ENCODE data around the gene CASP2.

CASP2 gene

GRCh38 chr7:143295870-143296269 is 7.7 kb downstream of the CASP2 start:
- Histone ChIP-seq H3K9me3 (ENCODE audit: insufficient read depth, low read depth, low read length) (no peaks in the 10 kb centered on the region), H3K27ac (ENCODE audit: low read depth, low read length) (no peak overlapping the region), H3K4me1 (ENCODE audit: insufficient read depth, low read length) (no peaks in the 10 kb centered on the region), H3K9ac (ENCODE audit: low read depth, low read length) (no peak overlapping the region), H3K4me3 (ENCODE audit: low read length) (no peak overlapping the region), H3K27me3 (ENCODE audit: insufficient read depth, low read length) (no peaks in the 10 kb centered on the region), H3K36me3 (ENCODE audit: insufficient read depth, low read length) (peaks cover 97% of the 10 kb centered on the region)

- Histone ChIP-seq H3K4me1 (ENCODE audit: insufficient read depth, low read length) (no peaks in the 10 kb centered on the region), H3K27ac (ENCODE audit: low read depth, low read length) (no peak overlapping the region), H3K9ac (ENCODE audit: low read depth, low read length) (no peak overlapping the region), H3K9me3 (ENCODE audit: insufficient read depth, low read depth, low read length) (no peaks in the 10 kb centered on the region), H3K27me3 (ENCODE audit: insufficient read depth, low read length) (no peaks in the 10 kb centered on the region), H3K4me3 (ENCODE audit: low read length) (no peak overlapping the region), H3K36me3 (ENCODE audit: insufficient read depth, low read length) (peaks cover 97% of the 10 kb centered on the region)
- WGBS: 94% methylated on average over 2 of the region's 2 CpGs
Measured at GRCh38 chr7:143296686-143297085, 8.5 kb downstream of the CASP2 start.

GRCh38 chr7:143299346-143299745 is 11.2 kb downstream of the CASP2 start:
- no peak overlapping the region for H3K9ac ChIP-seq (ENCODE audit: low read depth, low read length)
- H3K9me3 ChIP-seq (ENCODE audit: insufficient read depth, low read depth, low read length): no peaks in the 10 kb centered on the region
- H3K4me3 ChIP-seq (ENCODE audit: low read length): no peak overlapping the region
- WGBS: 98% methylated on average over 2 of the region's 2 CpGs
- H3K4me1 ChIP-seq (ENCODE audit: insufficient read depth, low read length): no peaks in the 10 kb centered on the region
- peaks cover 98% of the 10 kb centered on the region for H3K36me3 ChIP-seq (ENCODE audit: insufficient read depth, low read length)
- H3K27ac ChIP-seq (ENCODE audit: low read depth, low read length): no peak overlapping the region
- H3K27me3 ChIP-seq (ENCODE audit: insufficient read depth, low read length): no peaks in the 10 kb centered on the region

- Histone ChIP-seq H3K4me1 (ENCODE audit: insufficient read depth, low read length) (no peaks in the 10 kb centered on the region), H3K27me3 (ENCODE audit: insufficient read depth, low read length) (no peaks in the 10 kb centered on the region), H3K9me3 (ENCODE audit: insufficient read depth, low read depth, low read length) (no peaks in the 10 kb centered on the region), H3K27ac (ENCODE audit: low read depth, low read length) (no peak overlapping the region), H3K4me3 (ENCODE audit: low read length) (no peak overlapping the region), H3K9ac (ENCODE audit: low read depth, low read length) (no peak overlapping the region), H3K36me3 (ENCODE audit: insufficient read depth, low read length) (peaks cover 98% of the 10 kb centered on the region)
- WGBS: 87% methylated on average over 8 of the region's 8 CpGs
Measured at GRCh38 chr7:143299840-143300239, 11.7 kb downstream of the CASP2 start.

GRCh38 chr7:143300959-143301935 is 13.1 kb downstream of the CASP2 start:
- 97% methylated on average over 7 of the region's 8 CpGs for WGBS
- H3K9ac ChIP-seq (ENCODE audit: low read depth, low read length): no peak overlapping the region
- H3K4me1 ChIP-seq (ENCODE audit: insufficient read depth, low read length): no peaks in the 10 kb centered on the region
- H3K9me3 ChIP-seq (ENCODE audit: insufficient read depth, low read depth, low read length): no peaks in the 10 kb centered on the region
- H3K27ac ChIP-seq (ENCODE audit: low read depth, low read length): no peak overlapping the region
- H3K27me3 ChIP-seq (ENCODE audit: insufficient read depth, low read length): no peaks in the 10 kb centered on the region
- peaks cover 96% of the 10 kb centered on the region for H3K36me3 ChIP-seq (ENCODE audit: insufficient read depth, low read length)
- H3K4me3 ChIP-seq (ENCODE audit: low read length): no peak overlapping the region

GRCh38 chr7:143303733-143304132 is 15.6 kb downstream of the CASP2 start:
- Histone ChIP-seq H3K9me3 (ENCODE audit: insufficient read depth, low read depth, low read length) (no peaks in the 10 kb centered on the region), H3K4me3 (ENCODE audit: low read length) (no peak overlapping the region), H3K36me3 (ENCODE audit: insufficient read depth, low read length) (peaks cover 97% of the 10 kb centered on the region), H3K9ac (ENCODE audit: low read depth, low read length) (no peak overlapping the region), H3K4me1 (ENCODE audit: insufficient read depth, low read length) (no peaks in the 10 kb centered on the region), H3K27me3 (ENCODE audit: insufficient read depth, low read length) (no peaks in the 10 kb centered on the region), H3K27ac (ENCODE audit: low read depth, low read length) (no peak overlapping the region)
- WGBS: 95% methylated on average over 8 of the region's 10 CpGs

- peaks cover 89% of the 10 kb centered on the region for H3K36me3 ChIP-seq (ENCODE audit: insufficient read depth, low read length)
- 96% methylated on average over 6 of the region's 6 CpGs for WGBS
- H3K4me3 ChIP-seq (ENCODE audit: low read length): no peak overlapping the region
- H3K9me3 ChIP-seq (ENCODE audit: insufficient read depth, low read depth, low read length): no peaks in the 10 kb centered on the region
- no peak overlapping the region for H3K27ac ChIP-seq (ENCODE audit: low read depth, low read length)
- no peaks in the 10 kb centered on the region for H3K4me1 ChIP-seq (ENCODE audit: insufficient read depth, low read length)
- H3K27me3 ChIP-seq (ENCODE audit: insufficient read depth, low read length): no peaks in the 10 kb centered on the region
- H3K9ac ChIP-seq (ENCODE audit: low read depth, low read length): no peak overlapping the region
Measured at GRCh38 chr7:143304938-143305337, 16.8 kb downstream of the CASP2 start.

- peaks cover 83% of the 10 kb centered on the region for H3K36me3 ChIP-seq (ENCODE audit: insufficient read depth, low read length)
- no peak overlapping the region for H3K9ac ChIP-seq (ENCODE audit: low read depth, low read length)
Measured at GRCh38 chr7:143305423-143306070, 17.4 kb downstream of the CASP2 start.

GRCh38 chr7:143308632-143309031 is 20.5 kb downstream of the CASP2 start:
- H3K4me3 ChIP-seq (ENCODE audit: low read length): no peak overlapping the region
- no peaks in the 10 kb centered on the region for H3K9me3 ChIP-seq (ENCODE audit: insufficient read depth, low read depth, low read length)
- H3K27ac ChIP-seq (ENCODE audit: low read depth, low read length): no peak overlapping the region
- H3K27me3 ChIP-seq (ENCODE audit: insufficient read depth, low read length): no peaks in the 10 kb centered on the region
- no peak overlapping the region for H3K9ac ChIP-seq (ENCODE audit: low read depth, low read length)
- H3K4me1 ChIP-seq (ENCODE audit: insufficient read depth, low read length): no peaks in the 10 kb centered on the region
- 94% methylated on average over 1 of the region's 2 CpGs for WGBS
- H3K36me3 ChIP-seq (ENCODE audit: insufficient read depth, low read length): peaks cover 52% of the 10 kb centered on the region

More at GRCh38 chr7:143305423-143306070, 17.4 kb downstream of the CASP2 start:
- Histone ChIP-seq H3K9me3 (ENCODE audit: insufficient read depth, low read depth, low read length) (no peaks in the 10 kb centered on the region), H3K27me3 (ENCODE audit: insufficient read depth, low read length) (no peaks in the 10 kb centered on the region), H3K27ac (ENCODE audit: low read depth, low read length) (no peak overlapping the region), H3K4me3 (ENCODE audit: low read length) (no peak overlapping the region), H3K4me1 (ENCODE audit: insufficient read depth, low read length) (no peaks in the 10 kb centered on the region)
- WGBS: 88% methylated on average over 10 of the region's 10 CpGs

GRCh38 chr7:143314127-143314526 is 26.0 kb downstream of the CASP2 start:
- no peaks in the 10 kb centered on the region for H3K4me1 ChIP-seq (ENCODE audit: insufficient read depth, low read length)
- H3K36me3 ChIP-seq (ENCODE audit: insufficient read depth, low read length): peaks cover under 1% of the 10 kb centered on the region; the same call in 1 of the 2 replicates
- H3K27me3 ChIP-seq (ENCODE audit: insufficient read depth, low read length): no peaks in the 10 kb centered on the region
- no peak overlapping the region for H3K27ac ChIP-seq (ENCODE audit: low read depth, low read length)
- H3K4me3 ChIP-seq (ENCODE audit: low read length): no peak overlapping the region
- no peak overlapping the region for H3K9ac ChIP-seq (ENCODE audit: low read depth, low read length)
- no peaks in the 10 kb centered on the region for H3K9me3 ChIP-seq (ENCODE audit: insufficient read depth, low read depth, low read length)

- Histone ChIP-seq H3K9me3 (ENCODE audit: insufficient read depth, low read depth, low read length) (no peaks in the 10 kb centered on the region), H3K36me3 (ENCODE audit: insufficient read depth, low read length) (no peaks in the 10 kb centered on the region), H3K9ac (ENCODE audit: low read depth, low read length) (no peak within 1 kb of the TSS), H3K4me1 (ENCODE audit: insufficient read depth, low read length) (no peaks in the 10 kb centered on the region), H3K4me3 (ENCODE audit: low read length) (no peak within 1 kb of the TSS), H3K27me3 (ENCODE audit: insufficient read depth, low read length) (no peaks in the 10 kb centered on the region), H3K27ac (ENCODE audit: low read depth, low read length) (no peak within 1 kb of the TSS)
- WGBS: 84% methylated on average over 5 of the region's 5 CpGs
Measured at GRCh38 chr7:143315776-143316175, 27.6 kb downstream of the CASP2 start, which contains the start of gene CLCN1. Gene CLCN1, plus strand, starts transcription at chr7:143316111. Its CDS starts 102 bp downstream, at chr7:143316213.

All from HUES64 (cell line).